GM12878 (cell line): ENCODE measurements around the gene WWOX. TPM values are rescaled to one million over a fixed set of nuclear protein-coding genes. Genes with fewer than 3 reads are reported as not detected.

ENCODE experiments used
- ATAC-seq: fragments of 200-7000 bp; cut with Tn5 transposase; 3 replicates; pipeline ENCODE4 v1.9.1; 2020; ENCODE audit warnings: mild to moderate bottlenecking, moderate library complexity
- BruUV-seq: library from RNA; stranded (reverse); fragments of 400-500 nt; replicated peaks from 2 replicates; lab custom pipeline; 2021; lab: Mats Ljungman, UMichigan
- CTCF ChIA-PET: fragments of 300-600 bp; sonication (Branson Sonifier 250); formaldehyde crosslinking; extraction: SDS; loops from one replicate; lab custom pipeline; 2021; ENCODE audit warnings: inconsistent platforms; lab: Yijun Ruan, JAX
- POLR2A ChIA-PET: fragments of 350-600 bp; formaldehyde crosslinking; extraction: SDS; loops from one replicate; lab custom pipeline; 2021; ENCODE audit warnings: inconsistent platforms; lab: Charles Lee
- RAD21 ChIA-PET: fragments of 300-600 bp; sonication (Branson Sonifier 250); formaldehyde crosslinking; loops from one replicate; lab custom pipeline; 2023; ENCODE audit warnings: antibody characterized with exemption; ENCODE audit not compliant: unreplicated experiment; lab: Charles Lee
- SMC1A ChIA-PET: fragments of 300-600 bp; sonication (Branson Sonifier 250); formaldehyde crosslinking; loops from one replicate; lab custom pipeline; 2023; ENCODE audit not compliant: unreplicated experiment, uncharacterized antibody; lab: Charles Lee
- DNase-seq: peaks from one replicate; pipeline ENCODE4 v3.0.0-alpha.2; 2011; ENCODE audit warnings: low read depth, low spot score
- FAIRE-seq: peaks from 3 replicates; lab custom pipeline; 2011; peaks lifted over from hg19 to GRCh38; lab: Jason Lieb, UNC
- H2AFZ ChIP-seq: 2 replicates; pipeline ENCODE4 v1.6.0; 2011; ENCODE audit warnings: low read depth, low read length, control low read depth; ENCODE audit not compliant: control insufficient read depth
- H3K27ac ChIP-seq: 2 replicates; pipeline ENCODE4 v1.5.1; 2011; ENCODE audit warnings: control low read depth; ENCODE audit not compliant: control insufficient read depth, insufficient read depth
- H3K27me3 ChIP-seq, 2 experiments: replicated peaks in 1 of 2; 2 replicates each; pipeline versions ENCODE4 v1.6.0 to v1.6.1; 2011; ENCODE audit warnings: low read length in 1 of 2; ENCODE audit not compliant: control insufficient read depth in 2 of 2, insufficient read depth in 2 of 2
- H3K36me3 ChIP-seq, 2 experiments: 2 replicates each; pipeline ENCODE4 v1.5.1; 2011; ENCODE audit warnings: low read length in 1 of 2; ENCODE audit not compliant: control insufficient read depth in 2 of 2, insufficient read depth in 2 of 2
- H3K4me1 ChIP-seq: 2 replicates; pipeline ENCODE4 v1.6.1; 2011; ENCODE audit warnings: mild to moderate bottlenecking, low read length, moderate library complexity, mixed read lengths; ENCODE audit not compliant: control insufficient read depth, insufficient read depth
- H3K4me2 ChIP-seq: 2 replicates; pipeline ENCODE4 v1.6.0; 2011; ENCODE audit warnings: control low read depth; ENCODE audit not compliant: control insufficient read depth, insufficient read depth
- H3K4me3 ChIP-seq: fragments of 200-600 bp; sonication (generic); 2 replicates; pipeline ENCODE4 v1.5.1; 2016
- H3K79me2 ChIP-seq: 2 replicates; pipeline ENCODE4 v1.6.0; 2011; ENCODE audit warnings: low read length; ENCODE audit not compliant: control insufficient read depth, insufficient read depth
- H3K9ac ChIP-seq: 2 replicates; pipeline ENCODE4 v1.8.0; 2011; ENCODE audit warnings: low read length, control low read depth, mixed read lengths; ENCODE audit not compliant: control insufficient read depth, insufficient read depth
- H3K9me3 ChIP-seq: replicated peaks from 3 replicates; pipeline ENCODE4 v1.5.1; 2011; ENCODE audit warnings: mild to moderate bottlenecking, low read length; ENCODE audit not compliant: control insufficient read depth, insufficient read depth
- H4K20me1 ChIP-seq: 2 replicates; pipeline ENCODE4 v1.6.0; 2011; ENCODE audit not compliant: control insufficient read depth, insufficient read depth
- CBFB ChIP-seq: IDR thresholded peaks from 2 replicates; pipeline ENCODE4 v1.6.1; 2016; ENCODE audit warnings: antibody characterized with exemption, low read depth
- CBX3 ChIP-seq: fragments of 200-600 bp; sonication (generic); IDR thresholded peaks from 2 replicates; pipeline ENCODE4 v1.6.1; 2016; ENCODE audit warnings: low read depth, borderline replicate concordance
- CEBPB ChIP-seq, 2 experiments: fragments of 150-350 bp in 1 of 2; IDR thresholded peaks; 2 replicates each; pipeline ENCODE4 v1.6.1; 2012 to 2014; ENCODE audit warnings: low read depth in 2 of 2, low read length in 2 of 2, borderline replicate concordance in 1 of 2, inconsistent platforms in 1 of 2
- EZH2 ChIP-seq: IDR thresholded peaks from 2 replicates; pipeline ENCODE4 v1.6.1; 2012; ENCODE audit warnings: low read depth, mild to moderate bottlenecking, control low read depth, inconsistent platforms, low read length, borderline replicate concordance; ENCODE audit not compliant: control insufficient read depth
- GATAD2B ChIP-seq: fragments of 450-650 bp; conservative IDR thresholded peaks from 2 replicates; pipeline ENCODE4 v1.6.1; 2017; ENCODE audit warnings: low read depth, mild to moderate bottlenecking, moderate library complexity
- HCFC1 ChIP-seq: fragments of 150-350 bp; IDR thresholded peaks from 2 replicates; pipeline ENCODE4 v1.6.1; 2014; ENCODE audit warnings: low read length
- MTA3 ChIP-seq: IDR thresholded peaks from 2 replicates; pipeline ENCODE4 v1.6.1; 2012; ENCODE audit warnings: low read length, inconsistent platforms, borderline replicate concordance
- NBN ChIP-seq: fragments of 450-650 bp; IDR thresholded peaks from 2 replicates; pipeline ENCODE4 v1.6.1; 2016
- NFXL1 ChIP-seq: fragments of 450-650 bp; IDR thresholded peaks from 2 replicates; pipeline ENCODE4 v1.6.1; 2017; ENCODE audit warnings: antibody characterized with exemption, mild to moderate bottlenecking, borderline replicate concordance
- RAD51 ChIP-seq: fragments of 450-650 bp; IDR thresholded peaks from 2 replicates; pipeline ENCODE4 v1.6.1; 2016; ENCODE audit warnings: moderate library complexity, mild to moderate bottlenecking, inconsistent platforms
- SREBF2 ChIP-seq: IDR thresholded peaks from 2 replicates; pipeline ENCODE4 v1.6.1; 2012; ENCODE audit warnings: mild to moderate bottlenecking, low read length
- USF1 ChIP-seq: IDR thresholded peaks from 2 replicates; pipeline ENCODE4 v1.6.1; 2011; ENCODE audit warnings: borderline replicate concordance, low read depth, mild to moderate bottlenecking, moderate library complexity, mixed read lengths, low read length; ENCODE audit not compliant: insufficient read depth; ENCODE audit errors: extremely low read length
- ZZZ3 ChIP-seq: IDR thresholded peaks from 2 replicates; pipeline ENCODE4 v1.6.1; 2011; ENCODE audit warnings: low read depth; ENCODE audit not compliant: control insufficient read depth, insufficient read length
- WGBS: methylation state at CpG from one replicate; pipeline ENCODE4 v1.1.6; 2016; ENCODE audit warnings: low lambda C conversion rate; ENCODE audit not compliant: insufficient replicate concordance, insufficient coverage; ENCODE audit errors: missing lambda C conversion rate; 5-methylcytosine and 5-hydroxymethylcytosine counted together
- in situ Hi-C: fragments of 300-500 bp; cut with MboI; formaldehyde crosslinking; loops from 9 replicates; pipeline ENCODE4 v1.14.3; 2018; ENCODE audit warnings: mixed read lengths
- intact Hi-C: fragments of 100-400 bp; cut with micrococcal nuclease; formaldehyde crosslinking; loops from one replicate; pipeline ENCODE4 v1.14.2; 2022; ENCODE audit not compliant: unreplicated experiment
- polyA plus RNA-seq, 11 experiments: library from polyadenylated mRNA; depleted of rRNA in 4 of 11; unstranded in 6 of 11; stranded (reverse) in 5 of 11; fragments of >200 nt; fragmentation: Nextera tagmentation in 4 of 11; fragmentation: Illumina TruSeq in 1 of 11; extraction: Ambion mirVana in 4 of 11; extraction: Trizol in 1 of 11; gene quantifications; 1 replicate in 1 of 11; 2 replicates in 10 of 11; pipeline versions ENCODE4 v1.2.1 to v1.2.3, GENCODE V29; 2011 to 2016; ENCODE audit warnings: inconsistent platforms in 2 of 11, missing spikeins in 2 of 11, low read depth in 1 of 11
- total RNA-seq, 4 experiments: library from RNA; depleted of rRNA in 3 of 4; stranded (reverse); fragments of >200 nt in 3 of 4; fragmentation: Illumina TruSeq in 1 of 4; extraction: Trizol in 1 of 4; gene quantifications; 2 replicates each; pipeline versions ENCODE4 v1.2.1 to v1.2.3, GENCODE V29; 2013 to 2021

Gene WWOX
- total and polyA plus RNA-seq, 10 of the 15 experiments (the other 5 are each of a cell fraction or from before 2014, with no cell fraction given), result 2.8 to 24.4 (median 17.8) TPM

GRCh38 chr16:78619811-78620210 is 520.4 kb downstream of the WWOX start:
- no peak overlapping the region for H3K9ac ChIP-seq
- no peaks in the 10 kb centered on the region for H3K79me2 ChIP-seq
- H3K9me3 ChIP-seq, result no peaks in the 10 kb centered on the region; the same call in 2 of the 3 replicates
- intact Hi-C loops (no loop called here), in situ Hi-C loops (no loop called here)
- SMC1A ChIA-PET, result no interaction called here
- H3K4me2 ChIP-seq, result no peak overlapping the region
- no peak overlapping the region for H2AFZ ChIP-seq
- ATAC-seq, result no peak
- DNase-seq, result no peak
- no peaks in the 10 kb centered on the region for H3K4me1 ChIP-seq
- H4K20me1 ChIP-seq, result no peaks in the 10 kb centered on the region
- WGBS, result 56% methylated on average over 3 of the region's 3 CpGs
- no peaks in the 10 kb centered on the region for H3K27me3 ChIP-seq
- CTCF ChIA-PET, result no interaction called here
- no peaks in the 10 kb centered on the region for H3K36me3 ChIP-seq
- no peak overlapping the region for H3K27ac ChIP-seq
- no peak overlapping the region for H3K4me3 ChIP-seq
- RAD21 ChIA-PET, result no interaction called here
- no TSS peak for BruUV-seq
- POLR2A ChIA-PET, result no interaction called here
- no peak for TF ChIP-seq RAD51
- TF ChIP-seq ZZZ3, result no peak
- TF ChIP-seq NBN, result no peak
- TF ChIP-seq EZH2, result no peak
- TF ChIP-seq GATAD2B, result no peak
- no peak for TF ChIP-seq MTA3
- TF ChIP-seq CBFB, result no peak
- TF ChIP-seq HCFC1, result no peak
- TF ChIP-seq NFXL1, result no peak
- TF ChIP-seq CBX3, result no peak
- no peak for TF ChIP-seq USF1
- TF ChIP-seq SREBF2, result no peak
- TF ChIP-seq CEBPB (IDR thresholded peaks at IDR 0.05; ENCODE audit: borderline replicate concordance in 1 of 2, low read depth in 2 of 2, low read length in 2 of 2), result no peak
- no peak for FAIRE-seq
